Measurements from ENCODE around the gene SNX33. TPM values are rescaled to one million over a fixed set of nuclear protein-coding genes. Genes with fewer than 3 reads are reported as not detected.

The SNX33 gene
- total RNA-seq, 6 experiments from 2014 or later, result 12.0 to 17.2 (median 14.2) TPM

DNA sequence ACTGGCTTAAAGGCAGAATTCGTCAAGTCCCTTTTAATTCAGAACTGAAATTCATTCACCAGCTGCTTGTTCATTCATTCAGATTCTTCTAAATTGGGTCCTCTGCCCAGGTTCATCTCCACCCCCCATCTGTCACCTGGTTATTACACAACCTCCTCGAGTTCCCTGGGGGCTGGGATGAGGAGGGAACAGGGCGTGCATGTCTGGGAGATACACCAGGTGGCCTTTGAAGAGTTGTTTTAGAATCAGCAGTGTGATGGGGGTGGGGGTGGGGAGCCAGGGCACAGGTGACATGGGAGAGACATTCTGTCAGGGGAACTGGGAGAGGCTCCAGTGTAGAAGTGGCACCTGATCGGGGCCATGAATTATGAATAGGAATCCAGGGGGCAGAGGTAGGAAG, 8.2 kb downstream of the SNX33 start:
- ATAC-seq, result no peak
- TF ChIP-seq, protein P1, sequence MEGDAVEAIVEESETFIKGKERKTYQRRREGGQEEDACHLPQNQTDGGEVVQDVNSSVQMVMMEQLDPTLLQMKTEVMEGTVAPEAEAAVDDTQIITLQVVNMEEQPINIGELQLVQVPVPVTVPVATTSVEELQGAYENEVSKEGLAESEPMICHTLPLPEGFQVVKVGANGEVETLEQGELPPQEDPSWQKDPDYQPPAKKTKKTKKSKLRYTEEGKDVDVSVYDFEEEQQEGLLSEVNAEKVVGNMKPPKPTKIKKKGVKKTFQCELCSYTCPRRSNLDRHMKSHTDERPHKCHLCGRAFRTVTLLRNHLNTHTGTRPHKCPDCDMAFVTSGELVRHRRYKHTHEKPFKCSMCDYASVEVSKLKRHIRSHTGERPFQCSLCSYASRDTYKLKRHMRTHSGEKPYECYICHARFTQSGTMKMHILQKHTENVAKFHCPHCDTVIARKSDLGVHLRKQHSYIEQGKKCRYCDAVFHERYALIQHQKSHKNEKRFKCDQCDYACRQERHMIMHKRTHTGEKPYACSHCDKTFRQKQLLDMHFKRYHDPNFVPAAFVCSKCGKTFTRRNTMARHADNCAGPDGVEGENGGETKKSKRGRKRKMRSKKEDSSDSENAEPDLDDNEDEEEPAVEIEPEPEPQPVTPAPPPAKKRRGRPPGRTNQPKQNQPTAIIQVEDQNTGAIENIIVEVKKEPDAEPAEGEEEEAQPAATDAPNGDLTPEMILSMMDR (IDR thresholded peaks at IDR 0.05), result no peak
- no peak for TF ChIP-seq POLR2A (IDR thresholded peaks at IDR 0.05)
- H3K4me1 ChIP-seq, result peaks cover 0 to 20% (median 8%) of the 10 kb centered on the region in 4 donors

DNA sequence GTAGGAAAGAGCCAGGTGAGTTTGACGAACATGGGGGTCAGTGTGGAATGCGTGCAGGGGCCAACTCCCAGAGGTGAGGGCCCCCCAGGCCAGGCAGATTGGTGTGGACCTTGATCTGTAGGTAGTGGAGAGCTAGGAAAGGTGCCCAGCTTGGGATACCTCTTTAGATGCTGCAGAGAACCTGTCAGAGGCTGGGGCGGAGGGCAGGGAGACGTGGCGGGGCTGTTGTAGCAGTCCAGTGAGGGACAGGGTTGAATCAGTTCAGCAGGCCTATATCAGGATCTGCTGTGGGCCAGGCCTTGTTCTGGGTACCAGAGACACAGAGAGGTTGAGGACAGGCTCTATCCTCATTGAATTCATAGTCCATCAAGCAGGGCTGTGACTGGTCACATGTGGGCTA, 8.6 kb downstream of the SNX33 start:
- DNase-seq (no peak), ATAC-seq (no peak)
- Histone ChIP-seq H3K9me3 (no peaks in the 10 kb centered on the region), H3K27me3 (no peaks in the 10 kb centered on the region), H3K4me1 (peaks cover 0 to 20% (median 7%) of the 10 kb centered on the region in 4 donors), H3K4me3 (no peak overlapping the region), H3K27ac (no peak overlapping the region), H3K36me3 (peaks cover 0 to 9% (median 2%) of the 10 kb centered on the region in 4 donors)
- 100% methylated on average over 2 of the region's 5 CpGs for WGBS (ENCODE audit: insufficient coverage, low coverage, low lambda C conversion rate, missing lambda C conversion rate)
- TF ChIP-seq, protein P1 (IDR thresholded peaks at IDR 0.05), result no peak
- no peak for TF ChIP-seq POLR2A (IDR thresholded peaks at IDR 0.05)
- intact Hi-C loops (cut with DNase I), result no loop called here

More for the DNA sequence above, 8.2 kb downstream of the SNX33 start:
- Histone ChIP-seq H3K4me3 (no peak overlapping the region), H3K27ac (no peak overlapping the region), H3K27me3 (no peaks in the 10 kb centered on the region), H3K36me3 (peaks cover 0 to 9% (median 2%) of the 10 kb centered on the region in 4 donors), H3K9me3 (no peaks in the 10 kb centered on the region)
- no peak for DNase-seq
- intact Hi-C loops (cut with DNase I), result no loop called here
- WGBS (ENCODE audit: insufficient coverage, low coverage, low lambda C conversion rate, missing lambda C conversion rate), result 69% methylated on average over 4 of the region's 4 CpGs

DNA sequence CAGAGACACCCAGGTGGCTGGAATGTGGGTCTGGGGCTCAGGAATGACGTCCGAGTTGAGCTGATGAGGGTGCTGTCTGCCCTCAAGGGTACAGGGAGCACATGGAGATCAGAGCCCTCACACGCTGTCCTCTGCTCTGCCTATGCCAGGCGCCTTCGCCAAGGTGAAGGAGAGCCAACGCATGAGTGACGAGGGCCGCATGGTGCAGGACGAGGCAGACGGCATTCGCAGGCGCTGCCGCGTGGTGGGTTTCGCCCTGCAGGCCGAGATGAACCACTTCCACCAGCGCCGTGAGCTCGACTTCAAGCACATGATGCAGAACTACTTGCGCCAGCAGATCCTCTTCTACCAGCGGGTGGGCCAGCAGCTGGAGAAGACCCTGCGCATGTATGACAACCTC, 9.1 kb downstream of the SNX33 start:
- no CpG with 5 or more reads among the region's 22 CpGs for WGBS (ENCODE audit: insufficient coverage, low coverage, low lambda C conversion rate, missing lambda C conversion rate)
- intact Hi-C loops (cut with DNase I), result no loop called here
- Histone ChIP-seq H3K9me3 (no peaks in the 10 kb centered on the region), H3K4me1 (peaks cover 0 to 20% (median 7%) of the 10 kb centered on the region in 4 donors), H3K4me3 (no peak overlapping the region), H3K36me3 (peaks cover 0 to 9% (median 2%) of the 10 kb centered on the region in 4 donors), H3K27ac (no peak overlapping the region), H3K27me3 (no peaks in the 10 kb centered on the region)
- DNase-seq (no peak), ATAC-seq (no peak)
- TF ChIP-seq, protein P1 (IDR thresholded peaks at IDR 0.05), result no peak
- no peak for TF ChIP-seq POLR2A (IDR thresholded peaks at IDR 0.05)

- Histone ChIP-seq H3K27ac (no peak overlapping the region), H3K9me3 (no peaks in the 10 kb centered on the region), H3K4me3 (no peak overlapping the region), H3K36me3 (peaks cover 0 to 9% (median 2%) of the 10 kb centered on the region in 4 donors), H3K4me1 (peaks cover 0 to 27% (median 15%) of the 10 kb centered on the region in 4 donors), H3K27me3 (no peaks in the 10 kb centered on the region)
- intact Hi-C loops (cut with DNase I), result no loop called here
- ATAC-seq (no peak), DNase-seq (no peak)
- 83% methylated on average over 3 of the region's 9 CpGs for WGBS (ENCODE audit: insufficient coverage, low coverage, low lambda C conversion rate, missing lambda C conversion rate)
- TF ChIP-seq, protein P1 (IDR thresholded peaks at IDR 0.05), result no peak
- TF ChIP-seq POLR2A (IDR thresholded peaks at IDR 0.05), result no peak
Measured at GRCh38 chr15:75659141-75659771, 11.5 kb downstream of the SNX33 start.

Measured in right lobe of liver (tissue), 6 donors.